Endothelial cell of umbilical vein (primary cell): ENCODE data around the gene RPS2. TPM values are rescaled to one million over a fixed set of nuclear protein-coding genes. Genes with fewer than 3 reads are reported as not detected.

ENCODE experiments used
- BruUV-seq: library from RNA; stranded (reverse); fragments of 400-500 nt; replicated peaks from 2 replicates; lab custom pipeline; 2021; lab: Mats Ljungman, UMichigan
- CTCF ChIA-PET: fragments of 300-600, 350-600 bp; sonication (Branson Sonifier 250); formaldehyde crosslinking; loops from one replicate; lab custom pipeline; 2021; ENCODE audit warnings: antibody characterized with exemption, inconsistent platforms; lab: Charles Lee
- POLR2A ChIA-PET: fragments of 300-600, 350-600 bp; sonication (Branson Sonifier 250); formaldehyde crosslinking; loops from one replicate; lab custom pipeline; 2021; ENCODE audit warnings: antibody characterized with exemption, inconsistent platforms; lab: Charles Lee
- DNase-seq: peaks from one replicate; pipeline ENCODE4 v3.0.0-alpha.2; 2011; ENCODE audit warnings: low read depth, low spot score
- FAIRE-seq: peaks from 2 replicates; lab custom pipeline; 2011; peaks lifted over from hg19 to GRCh38; lab: Jason Lieb, UNC
- H2AFZ ChIP-seq: 2 replicates; pipeline ENCODE4 v1.6.0; 2012; ENCODE audit warnings: low read depth, low read length, control low read depth, inconsistent platforms
- H3K27ac ChIP-seq: 2 replicates; pipeline ENCODE4 v1.5.1; 2011; ENCODE audit warnings: low read depth, mild to moderate bottlenecking, control low read depth, low read length, moderate library complexity; ENCODE audit not compliant: insufficient read depth
- H3K27me3 ChIP-seq, 2 experiments: 2 replicates each; pipeline versions ENCODE4 v1.6.0 to v1.6.1; 2011; ENCODE audit warnings: low read length in 2 of 2, mixed read lengths in 1 of 2; ENCODE audit not compliant: control insufficient read depth in 2 of 2, insufficient read depth in 2 of 2
- H3K36me3 ChIP-seq, 2 experiments: 2 replicates in 1 of 2; 3 replicates in 1 of 2; pipeline ENCODE4 v1.5.1; 2011; ENCODE audit warnings: low read length in 2 of 2, mild to moderate bottlenecking in 1 of 2, moderate library complexity in 1 of 2; ENCODE audit not compliant: control insufficient read depth in 2 of 2, insufficient read depth in 2 of 2; ENCODE audit errors: extremely low read depth in 1 of 2
- H3K4me1 ChIP-seq: 3 replicates; pipeline ENCODE4 v1.5.1; 2011; ENCODE audit warnings: mild to moderate bottlenecking, low read length; ENCODE audit not compliant: control insufficient read depth, insufficient read depth; ENCODE audit errors: extremely low read depth
- H3K4me2 ChIP-seq: 2 replicates; pipeline ENCODE4 v1.6.1; 2011; ENCODE audit warnings: low read length, control low read depth, mixed read lengths; ENCODE audit not compliant: insufficient read depth
- H3K4me3 ChIP-seq, 3 experiments: fragments of 200-600 bp in 1 of 3; sonication (generic), shearing (Covaris generic) in 1 of 3; replicated peaks in 1 of 3; 2 replicates each; pipeline ENCODE4 v1.5.1; 2011 to 2016; ENCODE audit warnings: control low read depth in 3 of 3, low read length in 3 of 3, mild to moderate bottlenecking in 2 of 3, inconsistent platforms in 1 of 3, low read depth in 1 of 3, moderate library complexity in 1 of 3; ENCODE audit not compliant: insufficient read depth in 1 of 3
- H3K79me2 ChIP-seq: 2 replicates; pipeline ENCODE4 v1.6.0; 2012; ENCODE audit warnings: low read length, inconsistent platforms; ENCODE audit not compliant: control insufficient read depth, insufficient read depth
- H3K9ac ChIP-seq: replicated peaks from 2 replicates; pipeline ENCODE3; 2011; ENCODE audit warnings: low read length, control low read depth; ENCODE audit not compliant: insufficient read depth; ENCODE audit errors: extremely low read depth
- H3K9me1 ChIP-seq: replicated peaks from 3 replicates; pipeline ENCODE4 v1.6.0; 2011; ENCODE audit warnings: mild to moderate bottlenecking, low read length; ENCODE audit not compliant: control insufficient read depth, insufficient read depth; ENCODE audit errors: extremely low read depth
- H3K9me3 ChIP-seq: replicated peaks from 2 replicates; pipeline ENCODE4 v1.5.1; 2012; ENCODE audit warnings: low read length, inconsistent platforms; ENCODE audit not compliant: control insufficient read depth, insufficient read depth
- H4K20me1 ChIP-seq: replicated peaks from 2 replicates; pipeline ENCODE3; 2011; ENCODE audit warnings: mild to moderate bottlenecking, low read length; ENCODE audit not compliant: control insufficient read depth, insufficient read depth; ENCODE audit errors: extremely low read depth
- JUN ChIP-seq: IDR thresholded peaks from 2 replicates; pipeline ENCODE4 v1.6.1; 2011; ENCODE audit warnings: borderline replicate concordance, low read depth; ENCODE audit not compliant: insufficient read length, insufficient read depth
- MYC ChIP-seq: IDR thresholded peaks from one replicate; pipeline ENCODE4 v1.6.1; 2011; ENCODE audit warnings: mild to moderate bottlenecking, low read depth, low read length
- POLR2A ChIP-seq: IDR thresholded peaks from 2 replicates; pipeline ENCODE4 v1.6.1; 2012; ENCODE audit warnings: low read depth, mild to moderate bottlenecking, control low read depth, low read length
- POLR2AphosphoS5 ChIP-seq: IDR thresholded peaks from 2 replicates; pipeline ENCODE4 v1.6.1; 2012; ENCODE audit warnings: low read depth, mild to moderate bottlenecking, control low read depth, low read length, moderate library complexity; ENCODE audit not compliant: insufficient read depth
- dilution Hi-C: fragments of 300-500 bp; cut with MboI; formaldehyde crosslinking; loops from one replicate; pipeline ENCODE4 v1.15.0; 2019; ENCODE audit warnings: low sequenced_read_pairs; ENCODE audit not compliant: extremely low pct_ligation_motif_present
- intact Hi-C: fragments of 100-400 bp; cut with micrococcal nuclease; formaldehyde crosslinking; loops from one replicate; pipeline ENCODE4 v1.10.0; 2022
- polyA plus RNA-seq, 4 experiments: library from polyadenylated mRNA; depleted of rRNA in 3 of 4; stranded (reverse) in 3 of 4; unstranded in 1 of 4; fragments of >200 nt; gene quantifications; 2 replicates each; pipeline versions ENCODE4 v1.2.1 to v1.2.3, GENCODE V29; 2011 to 2012; ENCODE audit warnings: missing spikeins in 1 of 4
- total RNA-seq: library from RNA; stranded (reverse); gene quantifications from 2 replicates; pipeline ENCODE4 v1.2.3, GENCODE V29; 2021
- TF ChIP-seq, protein P1 (sequence below), 2 donors: IDR thresholded peaks; 1 replicate in 1 of 2; 2 replicates in 1 of 2; pipeline ENCODE4 v1.5.1; 2011; ENCODE audit warnings: low read length in 2 of 2, mild to moderate bottlenecking in 2 of 2, moderate library complexity in 2 of 2, control low read depth in 1 of 2, inconsistent platforms in 1 of 2, low read depth in 1 of 2; ENCODE audit not compliant: insufficient read depth in 1 of 2; ENCODE audit errors: extremely low read depth in 1 of 2

Gene RPS2
- total and polyA plus RNA-seq, 2 donors (not counting 3 experiments of a cell fraction or from before 2014, with no cell fraction given): 2,793 to 9,021 TPM

DNA sequence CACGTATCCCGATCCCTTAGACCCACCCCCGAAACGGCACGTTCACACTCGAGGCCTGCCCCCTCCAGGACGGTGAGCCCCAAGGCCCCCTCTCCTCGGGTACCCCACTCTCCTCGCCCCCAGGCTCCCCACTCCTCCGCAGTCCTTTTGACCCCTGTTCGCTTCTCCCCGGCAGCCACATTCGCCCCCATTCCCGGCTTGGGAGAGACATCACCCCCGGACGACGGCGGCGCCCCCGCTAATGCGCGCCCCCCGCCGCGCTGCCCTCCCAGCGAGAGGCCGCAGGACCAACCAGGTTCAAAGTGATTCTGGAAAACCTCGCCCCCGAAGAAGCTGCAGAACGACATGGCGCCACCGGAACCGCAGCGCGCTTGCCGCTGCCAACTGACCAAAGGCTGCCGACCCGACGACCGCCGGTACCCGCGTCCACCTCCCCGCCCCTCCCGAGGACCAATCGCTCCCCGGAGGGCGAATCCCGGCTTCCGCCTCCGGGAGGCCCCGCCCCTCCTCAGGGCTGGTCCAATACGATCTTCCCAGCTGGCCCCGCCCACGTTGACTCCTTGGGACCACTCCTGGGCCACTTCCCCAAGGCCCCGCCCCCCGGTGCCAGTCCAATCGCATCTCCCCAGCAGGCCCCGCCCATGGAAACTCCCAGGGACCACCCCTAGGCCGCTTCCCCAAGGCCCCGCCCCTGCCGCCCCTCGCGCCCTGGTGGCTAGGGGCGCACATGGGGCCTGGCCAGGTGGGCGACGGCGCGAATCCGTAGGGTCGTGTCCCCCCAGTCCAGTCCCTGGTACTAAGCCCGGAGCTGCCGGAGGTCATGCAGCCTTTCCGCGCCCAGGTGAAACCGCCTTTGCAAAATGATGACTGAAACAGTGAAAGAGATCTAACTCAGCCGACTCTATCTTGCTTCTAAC lies 21.6 kb downstream of the RPS2 start, which contains the start of gene MSRB1:
Gene MSRB1, minus strand, starts transcription at position 390 of the 917 bp plus-strand sequence. Its CDS starts 43 bp downstream, at position 347.
- peaks cover 12% of the 10 kb centered on the region for H3K4me1 ChIP-seq
- H3K27me3 ChIP-seq: no peaks in the 10 kb centered on the region
- H3K9ac ChIP-seq: peak within 1 kb of the TSS; percentile 64
- no peaks in the 10 kb centered on the region for H3K9me1 ChIP-seq
- FAIRE-seq (peak; percentile 98), DNase-seq (peak; percentile 99)
- no peaks in the 10 kb centered on the region for H4K20me1 ChIP-seq
- ChIA-PET CTCF (interaction anchor here (0.9 to 1.3 kb wide), 4 partner anchors 8 to 94 kb away, joined by 3 to 4 read pairs (median 3); no protein-coding TSS in a partner anchor), POLR2A (interaction anchor here (1.5 kb wide), 1 partner anchor 22 kb away, joined by 11 read pairs; the partner anchor contains the start of gene RPS2)
- TF ChIP-seq JUN: no peak
- peak; percentile 94 for TF ChIP-seq POLR2AphosphoS5
- TF ChIP-seq MYC: no peak
- TF ChIP-seq POLR2A: peak; percentile 91
- TF ChIP-seq, protein P1, sequence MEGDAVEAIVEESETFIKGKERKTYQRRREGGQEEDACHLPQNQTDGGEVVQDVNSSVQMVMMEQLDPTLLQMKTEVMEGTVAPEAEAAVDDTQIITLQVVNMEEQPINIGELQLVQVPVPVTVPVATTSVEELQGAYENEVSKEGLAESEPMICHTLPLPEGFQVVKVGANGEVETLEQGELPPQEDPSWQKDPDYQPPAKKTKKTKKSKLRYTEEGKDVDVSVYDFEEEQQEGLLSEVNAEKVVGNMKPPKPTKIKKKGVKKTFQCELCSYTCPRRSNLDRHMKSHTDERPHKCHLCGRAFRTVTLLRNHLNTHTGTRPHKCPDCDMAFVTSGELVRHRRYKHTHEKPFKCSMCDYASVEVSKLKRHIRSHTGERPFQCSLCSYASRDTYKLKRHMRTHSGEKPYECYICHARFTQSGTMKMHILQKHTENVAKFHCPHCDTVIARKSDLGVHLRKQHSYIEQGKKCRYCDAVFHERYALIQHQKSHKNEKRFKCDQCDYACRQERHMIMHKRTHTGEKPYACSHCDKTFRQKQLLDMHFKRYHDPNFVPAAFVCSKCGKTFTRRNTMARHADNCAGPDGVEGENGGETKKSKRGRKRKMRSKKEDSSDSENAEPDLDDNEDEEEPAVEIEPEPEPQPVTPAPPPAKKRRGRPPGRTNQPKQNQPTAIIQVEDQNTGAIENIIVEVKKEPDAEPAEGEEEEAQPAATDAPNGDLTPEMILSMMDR (IDR thresholded peaks at IDR 0.05; ENCODE audit: extremely low read depth in 1 of 2, insufficient read depth in 1 of 2, low read depth in 1 of 2, low read length in 2 of 2): peak in 1 of 2 donors; percentile 3
- H3K9me3 ChIP-seq: no peaks in the 10 kb centered on the region
- intact Hi-C loops (loop anchor here (1.0 to 2.0 kb wide), 2 partner anchors 14 to 16 kb away; partner anchors contain the start of gene NDUFB10), dilution Hi-C loops (no loop called here)
- no peaks in the 10 kb centered on the region for H3K79me2 ChIP-seq
- H3K27ac ChIP-seq: no peak within 1 kb of the TSS
- H2AFZ ChIP-seq: peak within 1 kb of the TSS; percentile 99
- peak within 1 kb of the TSS; percentile 84 for H3K4me2 ChIP-seq
- peaks cover 0 to 15% of the 10 kb centered on the region in 2 experiments for H3K36me3 ChIP-seq
- peak within 1 kb of the TSS; percentile 53 to 89 (median 62) for H3K4me3 ChIP-seq
- no TSS peak for BruUV-seq
